HG03354 (cell line): ENCODE data around the gene NTMT1.
A peak's percentile ranks its signal among the peaks of the same experiment; 100 is the strongest.

Source experiments
- ATAC-seq: cut with Tn5 transposase; IDR thresholded peaks from one replicate; pipeline ENCODE4 v1.9.1; 2021; ENCODE audit warnings: mild to moderate bottlenecking; ENCODE audit not compliant: unreplicated experiment, poor library complexity, severe bottlenecking

Gene NTMT1

GRCh38 chr9:129596541-129597331, 29.2 kb upstream of the NTMT1 start:
- ATAC-seq = no peak

- no peak for ATAC-seq
These were observed 28.4 kb upstream of the NTMT1 start for GRCh38 chr9:129597355-129598088.

- ATAC-seq = no peak
These were observed 27.8 kb upstream of the NTMT1 start for GRCh38 chr9:129598089-129598596.

GRCh38 chr9:129601082-129601674, 24.8 kb upstream of the NTMT1 start:
- ATAC-seq = no peak

GRCh38 chr9:129602598-129603415, 23.2 kb upstream of the NTMT1 start:
- ATAC-seq = no peak

GRCh38 chr9:129604056-129604765, 21.8 kb upstream of the NTMT1 start:
- ATAC-seq = no peak

- no peak for ATAC-seq
These were observed 21.2 kb upstream of the NTMT1 start for GRCh38 chr9:129604766-129605163.

- no peak for ATAC-seq
These were observed 19.6 kb upstream of the NTMT1 start for GRCh38 chr9:129606161-129607026.

GRCh38 chr9:129607027-129607387, 19.0 kb upstream of the NTMT1 start:
- ATAC-seq = no peak

- no peak for ATAC-seq
These were observed 17.1 kb upstream of the NTMT1 start for GRCh38 chr9:129608561-129609481.

GRCh38 chr9:129609486-129610212, 16.3 kb upstream of the NTMT1 start:
- ATAC-seq = no peak

GRCh38 chr9:129610213-129610472, 15.8 kb upstream of the NTMT1 start:
- ATAC-seq = no peak

- ATAC-seq = peak; percentile 69
These were observed 15.3 kb upstream of the NTMT1 start for GRCh38 chr9:129610473-129611306.

GRCh38 chr9:129611307-129611800, 14.6 kb upstream of the NTMT1 start:
- ATAC-seq = no peak

GRCh38 chr9:129612123-129612522, 13.8 kb upstream of the NTMT1 start:
- ATAC-seq = no peak
